BLaER1 treated with 17β-estradiol and CSF1 and Interleukin-3, amounts not matched to agents 10 nM and 100 nM (cell line): ENCODE measurements around the gene MAD2L1BP.
"Not testable (repeated sequence)": the region's sequence is repeated elsewhere in the genome, so short reads cannot be mapped to it uniquely, and the experiment has no call there.

Experiments
- H3K27ac ChIP-seq, 11 experiments: shearing (Covaris generic); formaldehyde crosslinking; 2 replicates each; pipeline ENCODE4 v1.8.1; 2022
- H3K27me3 ChIP-seq, 11 experiments: shearing (Covaris generic); formaldehyde crosslinking; 2 replicates each; pipeline ENCODE4 v1.8.1; 2022
- H3K36me3 ChIP-seq, 11 experiments: shearing (Covaris generic); formaldehyde crosslinking; 2 replicates each; pipeline ENCODE4 v1.8.1; 2022
- H3K4me1 ChIP-seq, 10 experiments: shearing (Covaris generic); formaldehyde crosslinking; 2 replicates each; pipeline ENCODE4 v1.8.1; 2022
- H3K4me2 ChIP-seq, 11 experiments: shearing (Covaris generic); formaldehyde crosslinking; 2 replicates each; pipeline ENCODE4 v1.8.1; 2022
- H3K4me3 ChIP-seq, 10 experiments: shearing (Covaris generic); formaldehyde crosslinking; 2 replicates each; pipeline ENCODE4 v1.8.1; 2022
- H3K9ac ChIP-seq, 11 experiments: shearing (Covaris generic); formaldehyde crosslinking; 2 replicates each; pipeline ENCODE4 v1.8.1; 2022
- H3K9me3 ChIP-seq, 11 experiments: shearing (Covaris generic); formaldehyde crosslinking; replicated peaks in 1 of 11; 2 replicates each; pipeline ENCODE4 v1.8.1; 2022
- H4K20me1 ChIP-seq, 11 experiments: shearing (Covaris generic); formaldehyde crosslinking; 2 replicates each; pipeline ENCODE4 v1.8.1; 2022
- Cebpa-rat ChIP-seq, 11 experiments: shearing (Covaris generic); IDR thresholded peaks; 2 replicates each; pipeline ENCODE4 v1.8.1; 2022

Gene MAD2L1BP

GRCh38 chr6:43630980-43631619 lies 4.5 kb upstream of the MAD2L1BP start:
- H3K4me1 ChIP-seq: peaks cover 59 to 79% (median 70%) of the 10 kb centered on the region in 10 experiments
- H3K4me2 ChIP-seq: peak overlapping the region; percentile 77 to 99 (median 93)
- H4K20me1 ChIP-seq: peaks cover 0 to 24% (median 7%) of the 10 kb centered on the region in 11 experiments; a peak in 7 of 22 replicates
- H3K9me3 ChIP-seq: no peaks in the 10 kb centered on the region
- no peak for TF ChIP-seq Cebpa-rat (IDR thresholded peaks at IDR 0.05)
- H3K4me3 ChIP-seq: no peak overlapping the region; a peak in 1 of 20 replicates
- H3K36me3 ChIP-seq: peaks cover 2 to 9% (median 5%) of the 10 kb centered on the region in 11 experiments
- no peaks in the 10 kb centered on the region for H3K27me3 ChIP-seq
- H3K27ac ChIP-seq: peak overlapping the region; percentile 78 to 99 (median 97); a peak in 21 of 22 replicates
- H3K9ac ChIP-seq: peak overlapping the region in 10 of 11 experiments; percentile 64 to 98 (median 94); a peak in 14 of 22 replicates

- not testable (repeated sequence) for H3K9ac ChIP-seq, H3K27me3 ChIP-seq, H3K9me3 ChIP-seq, H3K4me3 ChIP-seq
- H4K20me1 ChIP-seq: peaks cover 1 to 22% (median 8%) of the 10 kb centered on the region in 11 experiments; a peak in 14 of 22 replicates
- peaks cover 57 to 77% (median 68%) of the 10 kb centered on the region in 10 experiments for H3K4me1 ChIP-seq
- H3K27ac ChIP-seq: peak overlapping the region in 1 of 11 experiments; percentile 14; a peak in 2 of 22 replicates
- peak overlapping the region; percentile 23 to 96 (median 37); a peak in 17 of 22 replicates for H3K4me2 ChIP-seq
- H3K36me3 ChIP-seq: peaks cover 11 to 17% (median 16%) of the 10 kb centered on the region in 11 experiments
These were observed 2.6 kb upstream of the MAD2L1BP start for GRCh38 chr6:43633002-43633401.

GRCh38 chr6:43634702-43635303 lies 837 bp upstream of the MAD2L1BP start:
- TF ChIP-seq Cebpa-rat (IDR thresholded peaks at IDR 0.05): no peak
- Histone ChIP-seq H3K9ac (peak overlapping the region in 10 of 11 experiments; percentile 86 to 94 (median 92); a peak in 14 of 22 replicates), H4K20me1 (peaks cover 4 to 35% (median 22%) of the 10 kb centered on the region in 11 experiments; a peak in 17 of 22 replicates), H3K4me3 (peak overlapping the region in 3 of 10 experiments; percentile 79 to 88 (median 88); a peak in 5 of 20 replicates), H3K4me2 (peak overlapping the region; percentile 85 to 98 (median 94)), H3K27ac (peak overlapping the region; percentile 82 to 98 (median 92); a peak in 19 of 22 replicates), H3K36me3 (peaks cover 27 to 35% (median 33%) of the 10 kb centered on the region in 11 experiments), H3K9me3 (no peaks in the 10 kb centered on the region), H3K27me3 (no peaks in the 10 kb centered on the region), H3K4me1 (peaks cover 71 to 90% (median 81%) of the 10 kb centered on the region in 10 experiments)

GRCh38 chr6:43636308-43636659 lies 644 bp downstream of the MAD2L1BP start:
- peaks cover 42 to 49% (median 48%) of the 10 kb centered on the region in 11 experiments for H3K36me3 ChIP-seq
- no peaks in the 10 kb centered on the region for H3K9me3 ChIP-seq
- H3K27me3 ChIP-seq: no peaks in the 10 kb centered on the region
- TF ChIP-seq Cebpa-rat (IDR thresholded peaks at IDR 0.05): no peak
- peaks cover 69 to 93% (median 83%) of the 10 kb centered on the region in 10 experiments for H3K4me1 ChIP-seq
- peak overlapping the region; percentile 82 to 98 (median 92) for H3K27ac ChIP-seq
- H4K20me1 ChIP-seq: peaks cover 13 to 50% (median 37%) of the 10 kb centered on the region in 11 experiments; a peak in 21 of 22 replicates
- H3K4me3 ChIP-seq: peak overlapping the region; percentile 72 to 90 (median 88)
- peak overlapping the region; percentile 85 to 94 (median 92) for H3K9ac ChIP-seq
- H3K4me2 ChIP-seq: peak overlapping the region; percentile 85 to 98 (median 94)

GRCh38 chr6:43639984-43640800 lies 4.6 kb downstream of the MAD2L1BP start:
- H3K36me3 ChIP-seq: peaks cover 59 to 83% (median 72%) of the 10 kb centered on the region in 11 experiments
- peak overlapping the region; percentile 7 to 98 (median 91); a peak in 20 of 22 replicates for H3K4me2 ChIP-seq
- no peaks in the 10 kb centered on the region for H3K9me3 ChIP-seq
- peak overlapping the region in 9 of 11 experiments; percentile 37 to 78 (median 67); a peak in 18 of 22 replicates for H3K27ac ChIP-seq
- peaks cover 47 to 64% (median 55%) of the 10 kb centered on the region in 10 experiments for H3K4me1 ChIP-seq
- peak overlapping the region in 8 of 11 experiments; percentile 3 to 55 (median 24); a peak in 9 of 22 replicates for H3K9ac ChIP-seq
- TF ChIP-seq Cebpa-rat (IDR thresholded peaks at IDR 0.05): no peak
- H3K4me3 ChIP-seq: peak overlapping the region in 2 of 10 experiments; percentile 15 to 32; a peak in 3 of 20 replicates
- no peaks in the 10 kb centered on the region for H3K27me3 ChIP-seq
- H4K20me1 ChIP-seq: peaks cover 36 to 85% (median 66%) of the 10 kb centered on the region in 11 experiments; a peak in 21 of 22 replicates

GRCh38 chr6:43644940-43645612 lies 9.4 kb downstream of the MAD2L1BP start, which contains the start of gene RSPH9:
Gene RSPH9 (plus strand): TSS chr6:43645036. CDS start chr6:43645099, 63 bp downstream.
- peaks cover 20 to 49% (median 42%) of the 10 kb centered on the region in 11 experiments; a peak in 21 of 22 replicates for H4K20me1 ChIP-seq
- H3K4me1 ChIP-seq: peaks cover 6 to 26% (median 15%) of the 10 kb centered on the region in 10 experiments; a peak in 19 of 20 replicates
- peak within 1 kb of the TSS in 2 of 11 experiments; percentile 15 to 24; a peak in 3 of 22 replicates for H3K4me2 ChIP-seq
- no peak for TF ChIP-seq Cebpa-rat (IDR thresholded peaks at IDR 0.05)
- H3K4me3 ChIP-seq: no peak within 1 kb of the TSS
- H3K27ac ChIP-seq: no peak within 1 kb of the TSS
- H3K36me3 ChIP-seq: peaks cover 27 to 48% (median 36%) of the 10 kb centered on the region in 11 experiments
- H3K27me3 ChIP-seq: no peaks in the 10 kb centered on the region
- no peak within 1 kb of the TSS for H3K9ac ChIP-seq
- no peaks in the 10 kb centered on the region for H3K9me3 ChIP-seq

GRCh38 chr6:43645613-43645964 lies 9.9 kb downstream of the MAD2L1BP start:
- Histone ChIP-seq H3K27ac (no peak overlapping the region), H3K9ac (no peak overlapping the region), H3K4me2 (peak overlapping the region in 2 of 11 experiments; percentile 15 to 24; a peak in 3 of 22 replicates), H3K27me3 (no peaks in the 10 kb centered on the region), H3K4me3 (no peak overlapping the region), H4K20me1 (peaks cover 15 to 43% (median 37%) of the 10 kb centered on the region in 11 experiments; a peak in 21 of 22 replicates), H3K4me1 (peaks cover 1 to 21% (median 9%) of the 10 kb centered on the region in 10 experiments; a peak in 17 of 20 replicates), H3K36me3 (peaks cover 22 to 43% (median 31%) of the 10 kb centered on the region in 11 experiments), H3K9me3 (no peaks in the 10 kb centered on the region)
- TF ChIP-seq Cebpa-rat (IDR thresholded peaks at IDR 0.05): no peak

GRCh38 chr6:43647613-43648012 lies 12.0 kb downstream of the MAD2L1BP start:
- no peak overlapping the region for H3K4me3 ChIP-seq
- no peak overlapping the region for H3K9ac ChIP-seq
- H3K4me2 ChIP-seq: no peak overlapping the region

More at GRCh38 chr6:43647613-43648012, 12.0 kb downstream of the MAD2L1BP start:
- H4K20me1 ChIP-seq: peaks cover 0 to 23% (median 17%) of the 10 kb centered on the region in 11 experiments; a peak in 18 of 22 replicates
- no peaks in the 10 kb centered on the region for H3K27me3 ChIP-seq
- H3K27ac ChIP-seq: no peak overlapping the region
- no peaks in the 10 kb centered on the region for H3K9me3 ChIP-seq
- TF ChIP-seq Cebpa-rat (IDR thresholded peaks at IDR 0.05): no peak
- H3K36me3 ChIP-seq: peaks cover 2 to 23% (median 11%) of the 10 kb centered on the region in 11 experiments
- peaks cover 0 to 4% (median 0%) of the 10 kb centered on the region in 10 experiments; a peak in 1 of 20 replicates for H3K4me1 ChIP-seq
